G401.6 (cell line): ENCODE measurements around the gene GMDS.

Experiments used
- FAIRE-seq: peaks from 2 replicates; lab custom pipeline; 2012; peaks lifted over from hg19 to GRCh38; lab: Jason Lieb, UNC

GMDS gene

DNA sequence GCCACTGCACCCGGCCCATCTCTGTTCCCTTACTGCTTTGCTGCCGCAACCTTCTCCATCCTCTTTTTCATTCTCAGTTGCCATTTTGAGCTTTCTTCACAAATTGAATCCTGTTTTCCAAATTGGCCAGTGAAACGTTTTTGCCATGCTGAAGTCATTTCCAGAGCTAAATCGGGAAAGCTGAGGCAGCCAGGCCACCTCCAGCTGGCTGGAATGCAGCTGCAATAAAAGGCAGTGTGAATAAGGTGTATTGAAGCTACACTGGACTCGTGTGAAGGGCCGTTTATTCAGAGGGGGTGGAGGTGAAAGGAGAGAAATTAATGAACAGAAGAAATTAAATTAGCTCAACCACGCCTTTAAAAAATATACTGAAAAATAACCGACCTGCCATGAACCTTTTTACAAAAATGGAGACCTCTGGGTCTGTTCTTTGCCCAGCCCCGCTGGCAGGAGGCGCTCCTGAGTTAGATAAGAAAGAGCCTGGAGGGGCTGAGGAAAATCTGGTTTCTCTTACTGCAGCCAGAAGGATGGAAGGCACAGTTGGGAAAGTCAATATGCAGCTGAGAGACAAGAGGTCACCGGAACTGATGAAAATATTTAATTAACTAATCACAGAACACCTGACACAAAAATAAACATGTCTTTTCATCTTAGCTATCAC, 351.8 kb downstream of the GMDS start:
- no peak for FAIRE-seq

DNA sequence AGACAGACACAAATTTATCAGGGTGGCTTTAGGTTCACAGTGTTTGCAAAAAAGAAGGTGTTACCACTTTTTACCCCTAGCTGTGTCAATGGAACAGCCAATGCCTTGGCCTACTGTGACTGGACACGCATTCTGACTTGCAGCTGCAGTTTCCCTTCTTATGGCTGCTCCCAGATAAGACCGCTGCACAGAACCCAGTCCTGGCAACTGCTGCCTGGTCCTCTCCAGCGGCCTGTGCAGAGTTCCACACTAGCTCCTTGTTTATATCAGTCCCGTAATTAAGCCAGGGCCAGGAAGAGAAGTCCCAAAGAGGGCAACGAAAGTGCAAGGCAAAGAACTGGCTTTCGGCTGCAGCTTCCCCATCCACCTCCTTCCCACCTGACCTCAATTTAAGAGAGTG, 352.7 kb downstream of the GMDS start:
- no peak for FAIRE-seq

DNA sequence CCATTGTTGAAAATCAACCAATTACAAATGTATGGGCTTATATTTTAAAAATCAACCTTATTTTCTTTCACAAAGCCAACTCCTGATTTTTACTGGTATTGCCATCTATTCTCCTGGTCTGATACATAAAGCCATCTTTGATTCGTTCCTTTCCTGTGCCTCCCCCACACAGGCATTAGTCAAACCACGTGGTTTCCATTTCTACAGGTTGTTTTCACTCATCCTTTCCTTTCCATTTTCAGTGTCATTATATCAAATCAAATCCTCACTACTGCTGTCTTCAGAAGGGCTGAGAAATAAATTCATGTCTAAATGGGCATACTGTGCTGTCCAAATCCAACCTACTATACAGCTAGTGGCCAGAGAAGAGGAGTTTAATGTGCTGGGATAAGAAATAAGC, 354.4 kb downstream of the GMDS start:
- no peak for FAIRE-seq

DNA sequence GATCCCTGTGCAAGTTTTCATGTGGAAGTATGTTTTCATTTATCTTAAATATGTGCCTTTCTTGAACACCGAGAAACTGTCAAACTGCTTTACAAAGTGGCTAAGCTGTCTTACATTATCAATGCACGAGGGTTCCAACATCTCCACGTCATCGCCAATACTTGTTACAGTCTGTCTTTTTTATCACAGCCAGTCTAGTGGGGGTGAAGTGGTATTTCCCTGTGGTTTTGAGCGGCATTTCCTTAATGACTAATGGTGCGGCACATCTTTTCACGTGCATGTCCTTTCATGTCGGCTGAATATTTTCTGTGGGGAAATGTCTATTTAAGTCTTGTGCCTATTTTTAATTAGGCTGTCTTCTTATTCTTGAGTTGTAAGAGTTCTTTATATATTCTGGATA, 355.3 kb downstream of the GMDS start:
- no peak for FAIRE-seq

DNA sequence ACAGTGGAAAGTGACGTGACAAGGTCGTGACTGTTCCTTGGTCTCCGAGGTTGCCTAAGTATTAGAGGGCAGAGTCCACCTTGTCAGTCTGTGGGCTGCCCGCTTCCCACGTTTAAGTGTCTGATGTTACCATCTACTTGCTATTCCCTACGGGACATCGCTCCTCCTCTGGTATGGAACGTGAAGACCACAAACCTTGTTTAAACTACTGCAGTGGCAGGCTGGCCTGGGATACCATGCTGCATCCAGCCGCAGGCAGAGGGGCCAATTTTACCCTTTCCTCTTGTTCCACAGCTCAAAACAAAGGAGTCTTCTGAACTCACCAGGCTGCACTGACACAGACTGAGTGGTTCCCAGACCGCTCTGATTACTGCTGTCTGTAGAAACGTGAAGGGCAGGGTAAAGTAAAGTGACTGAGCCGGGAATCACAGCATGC, 359.8 kb downstream of the GMDS start:
- no peak for FAIRE-seq

DNA sequence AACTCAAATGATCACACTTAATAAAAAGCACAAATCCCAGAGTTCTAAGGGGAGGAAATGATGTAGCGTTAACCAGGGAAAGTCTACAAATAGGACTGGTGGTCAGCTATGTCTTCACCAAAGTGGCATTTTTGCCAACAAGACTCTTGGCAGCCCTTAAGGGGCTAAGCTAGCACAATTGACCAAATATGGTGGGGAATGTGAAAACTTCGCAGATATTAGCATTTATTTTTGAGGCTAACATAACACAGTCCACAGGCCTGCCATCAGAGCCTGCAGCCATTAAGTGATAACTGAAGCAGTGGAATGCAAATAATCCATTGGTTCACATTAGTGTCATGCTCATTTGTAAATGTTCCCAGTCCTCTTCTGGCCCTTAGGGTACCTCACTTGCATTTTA, 361.1 kb downstream of the GMDS start:
- no peak for FAIRE-seq

DNA sequence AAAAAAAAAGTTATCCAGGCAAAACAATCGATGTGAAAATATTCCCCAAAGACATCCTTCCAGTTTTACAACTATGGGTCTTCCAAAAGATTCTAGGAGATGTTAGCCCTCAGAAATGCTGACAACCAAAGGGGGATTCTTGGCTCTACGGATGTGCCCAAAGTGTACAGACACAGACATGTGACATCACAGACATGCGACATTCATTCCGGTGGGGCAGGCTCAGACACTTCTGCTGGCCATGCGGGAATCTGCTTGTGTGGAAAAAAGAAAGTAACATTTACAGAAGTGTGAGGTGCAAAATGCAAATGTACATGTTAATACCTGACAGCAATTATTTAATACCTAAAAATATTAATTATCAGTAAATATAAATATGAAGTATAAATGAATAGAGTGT, 367.1 kb downstream of the GMDS start:
- FAIRE-seq = no peak

DNA sequence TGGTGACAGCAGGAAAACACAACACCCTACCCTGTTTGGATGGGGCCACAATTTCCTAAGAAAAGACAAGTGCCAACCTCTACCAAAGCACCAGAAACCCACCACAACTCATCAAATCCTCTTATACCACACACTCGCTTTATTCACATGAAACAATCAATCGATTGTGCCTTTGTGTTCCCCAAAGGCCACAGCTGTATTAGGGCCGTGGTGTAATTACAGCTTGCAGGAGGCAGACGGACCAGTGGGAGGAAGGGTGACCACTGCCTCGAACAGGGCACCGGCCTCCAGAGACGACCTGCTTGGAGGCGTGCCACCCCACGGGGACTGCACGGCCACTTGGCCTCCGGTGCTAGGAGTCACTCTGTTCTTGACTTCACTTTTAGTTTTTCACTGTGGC, 371.6 kb downstream of the GMDS start:
- FAIRE-seq = no peak

DNA sequence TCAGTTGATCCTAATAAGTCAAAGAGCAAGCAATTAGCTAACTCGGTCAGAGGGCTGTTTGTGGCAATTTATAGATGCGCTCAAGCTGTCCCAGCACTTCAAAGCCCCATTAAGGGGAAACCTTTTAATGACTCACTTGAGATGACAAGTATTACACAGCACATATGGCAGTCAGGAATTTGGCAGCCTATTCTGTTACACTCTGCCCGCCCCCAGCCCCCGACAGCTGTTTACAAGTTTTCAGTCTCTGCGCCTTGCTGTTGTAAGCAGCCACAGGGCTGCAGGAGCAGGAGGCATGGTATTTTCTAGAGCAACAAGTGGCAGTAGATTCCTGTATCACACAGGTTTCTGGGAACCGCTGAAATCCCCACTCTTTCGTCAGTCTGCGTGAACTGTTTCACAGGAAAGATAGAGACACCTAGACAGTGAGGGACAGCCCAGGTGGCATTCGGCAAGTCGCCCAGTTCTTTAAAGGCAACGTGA, 372.7 kb downstream of the GMDS start:
- FAIRE-seq = no peak

DNA sequence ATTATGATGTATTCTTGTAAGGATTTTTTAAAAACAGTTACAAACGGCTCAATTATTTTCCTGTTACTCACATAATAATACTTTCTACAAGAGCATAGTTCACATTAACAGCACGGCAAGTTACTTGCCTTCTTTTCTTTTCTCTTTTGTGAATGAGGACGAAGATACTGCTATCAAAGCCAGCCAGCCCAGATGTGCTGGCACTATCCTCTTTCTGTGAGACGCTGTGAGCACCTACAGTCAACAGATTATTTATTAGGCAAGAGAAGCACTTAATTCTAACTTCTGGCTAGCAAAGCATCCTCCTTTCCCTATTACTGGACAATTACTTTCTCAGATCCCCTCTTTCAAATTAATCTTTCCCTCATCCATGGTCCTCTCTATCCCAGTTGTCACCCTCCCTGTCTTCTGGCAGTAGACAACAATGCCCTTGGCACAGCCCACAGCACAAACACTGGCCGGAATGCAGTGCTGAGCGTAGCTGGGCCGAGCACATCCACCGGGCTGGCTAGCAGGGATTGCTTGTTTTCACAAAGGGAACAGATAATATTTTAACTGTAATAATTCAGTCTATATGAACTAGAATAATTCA, 373.6 kb downstream of the GMDS start:
- FAIRE-seq = no peak

DNA sequence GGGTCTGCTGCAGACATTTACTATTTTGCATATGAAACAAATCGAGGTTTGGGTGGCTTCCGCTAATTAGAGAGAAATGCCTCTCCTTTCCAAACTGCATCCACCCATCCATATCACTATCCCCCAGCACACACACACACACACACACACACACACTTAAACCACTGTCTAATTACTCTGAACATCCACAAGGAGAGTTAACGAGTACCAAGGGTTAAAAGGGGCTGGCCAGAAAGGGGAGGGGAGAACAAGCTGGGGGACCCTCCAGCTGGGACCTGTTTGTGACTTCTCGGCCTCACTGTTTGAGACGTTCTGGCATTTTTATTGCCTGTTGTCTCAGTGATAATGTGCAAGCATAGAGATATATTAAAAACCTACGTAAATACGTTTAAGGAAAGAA, 374.5 kb downstream of the GMDS start:
- no peak for FAIRE-seq

DNA sequence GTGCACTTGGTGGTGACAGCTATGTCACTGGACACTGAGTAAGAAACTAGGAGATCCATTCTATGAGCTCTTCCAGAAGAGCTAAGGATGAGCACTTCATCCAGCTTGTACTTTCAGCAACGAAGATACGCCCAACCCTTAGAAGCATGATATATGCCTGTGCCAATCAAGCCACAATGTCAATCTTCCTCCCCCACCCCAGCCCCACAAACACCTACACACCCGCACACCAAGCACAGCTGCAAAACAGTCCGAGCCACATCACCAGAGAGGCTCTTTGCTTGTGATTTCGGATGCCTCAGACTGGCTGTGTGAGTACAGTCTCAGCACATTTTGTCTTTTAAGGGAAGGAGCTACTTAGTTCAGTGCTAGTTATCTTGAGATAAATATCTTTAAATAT, 375.2 kb downstream of the GMDS start:
- FAIRE-seq = no peak

DNA sequence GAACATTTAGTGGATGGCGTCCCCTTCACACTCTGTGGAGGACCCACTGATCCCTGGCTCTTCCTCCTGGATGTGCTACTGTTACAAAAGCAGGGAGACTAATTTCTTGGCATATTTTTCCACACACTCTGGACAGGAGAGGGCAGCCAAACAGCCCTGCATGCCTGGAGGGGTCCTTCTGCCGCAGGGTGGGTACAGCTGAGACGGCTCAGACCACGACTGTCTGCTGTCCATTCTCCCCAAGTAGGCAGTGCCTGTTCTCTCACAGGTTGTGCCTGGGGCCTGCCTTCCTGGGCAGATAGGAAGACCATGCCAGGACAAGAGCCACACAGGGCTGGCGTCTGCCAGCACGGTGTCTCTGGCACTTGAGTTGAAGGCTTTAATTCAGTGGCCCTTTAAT, 375.6 kb downstream of the GMDS start:
- FAIRE-seq = no peak

DNA sequence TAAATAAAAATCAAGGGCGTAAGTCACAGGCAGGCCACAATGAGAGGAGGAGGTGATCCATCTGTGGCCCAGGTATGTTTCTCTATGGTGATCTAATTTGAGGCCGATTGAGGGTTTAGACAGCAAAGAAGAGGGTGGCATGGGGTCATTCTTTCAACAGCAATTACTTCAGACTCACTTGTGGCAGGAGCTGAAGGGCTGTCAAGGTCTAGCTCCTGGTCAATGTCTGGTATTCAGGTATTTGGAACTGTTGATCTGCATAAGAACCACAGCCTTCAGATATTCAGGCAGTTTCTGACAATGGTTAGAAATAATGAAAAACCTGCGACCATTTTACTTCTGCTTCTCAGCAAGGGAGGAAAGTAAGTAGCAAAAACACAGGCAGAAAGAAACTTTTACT, 376.1 kb downstream of the GMDS start:
- FAIRE-seq = no peak

DNA sequence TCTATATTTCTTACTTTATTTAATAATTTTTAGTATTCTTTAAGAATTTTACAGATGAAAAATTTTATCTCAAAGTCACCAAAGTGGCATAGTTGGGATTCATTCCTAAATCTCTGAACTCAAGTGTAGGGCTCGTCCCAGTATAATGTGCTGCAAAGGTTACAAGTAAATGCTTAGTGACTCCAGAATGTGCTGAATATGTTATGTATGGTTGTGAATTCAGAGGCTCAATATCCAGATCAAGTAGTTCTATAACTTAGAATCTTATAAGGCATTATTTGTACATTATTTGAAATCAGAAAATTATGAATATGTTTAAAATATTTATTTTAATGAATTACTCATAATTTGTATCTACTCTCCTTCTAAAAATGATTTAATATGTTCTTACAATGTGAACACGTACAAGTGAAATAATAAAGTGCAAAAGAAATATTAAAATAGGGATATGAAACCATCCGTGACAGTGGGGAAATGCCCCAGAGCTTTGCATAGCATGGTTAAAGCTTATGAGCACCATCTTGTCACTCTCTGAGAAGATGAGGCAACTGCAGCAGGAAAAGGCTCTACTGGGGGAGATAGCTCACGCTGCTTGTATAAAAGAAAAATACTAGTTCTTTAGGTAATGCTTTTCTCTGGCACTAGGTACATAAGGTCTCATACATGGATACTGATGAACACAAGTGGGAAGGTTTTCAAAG, 376.7 kb downstream of the GMDS start:
- FAIRE-seq = no peak

DNA sequence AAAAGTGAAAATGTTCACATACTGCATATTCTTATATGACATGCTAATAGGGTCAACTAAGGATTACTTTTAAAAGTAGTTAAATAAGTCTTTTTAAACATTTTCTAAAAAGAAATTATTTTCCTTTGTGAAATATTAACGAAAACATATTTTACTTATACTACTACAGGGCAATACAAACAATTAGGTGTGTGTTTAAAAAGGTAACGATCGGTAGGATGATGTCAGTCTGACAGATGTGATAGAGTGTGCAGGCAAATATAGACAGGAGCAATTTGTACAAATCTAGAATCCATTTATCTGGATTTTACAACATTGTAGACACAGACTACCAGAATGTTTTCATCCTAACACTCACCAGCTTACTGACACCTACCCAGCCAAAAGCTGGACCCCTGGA, 378.2 kb downstream of the GMDS start:
- FAIRE-seq = peak; percentile 36

DNA sequence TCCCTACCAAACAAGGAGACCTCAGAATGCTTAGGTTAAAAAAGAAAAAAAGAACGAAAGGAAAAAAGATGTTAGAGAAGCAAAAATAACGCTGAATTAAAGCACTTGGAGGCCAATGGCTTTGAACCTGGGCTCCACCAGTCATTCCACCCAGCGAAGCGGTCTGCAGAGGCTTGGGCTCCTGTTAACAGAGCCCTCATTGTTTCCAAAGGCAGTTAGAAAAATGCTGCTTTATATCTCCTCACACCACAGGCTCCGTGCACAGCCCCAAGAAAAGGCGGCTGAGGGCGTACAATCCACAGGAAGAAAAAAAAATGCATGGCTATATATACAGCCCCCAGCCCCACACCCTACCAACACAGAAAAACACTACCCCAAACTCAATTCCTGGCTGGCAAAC, 379.8 kb downstream of the GMDS start:
- FAIRE-seq = no peak

DNA sequence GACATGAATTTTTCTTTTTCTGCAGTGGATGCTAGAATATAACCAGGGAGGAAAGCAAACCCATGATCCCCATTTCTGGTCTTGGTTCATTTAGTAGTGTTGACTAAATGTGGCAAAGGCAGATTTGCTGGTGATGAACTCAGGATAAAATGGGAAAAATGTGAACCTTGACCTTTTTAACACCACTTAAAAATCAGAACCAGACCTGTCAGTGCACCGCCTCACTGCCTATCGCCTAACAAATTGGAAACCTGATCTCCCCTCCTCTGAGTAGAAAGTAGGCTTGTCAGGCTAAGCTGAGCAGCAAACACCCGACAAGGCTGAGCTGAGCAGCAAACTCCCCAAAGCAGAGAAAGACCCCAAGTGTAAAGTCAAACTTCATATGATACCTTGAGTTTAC, 380.9 kb downstream of the GMDS start:
- no peak for FAIRE-seq

DNA sequence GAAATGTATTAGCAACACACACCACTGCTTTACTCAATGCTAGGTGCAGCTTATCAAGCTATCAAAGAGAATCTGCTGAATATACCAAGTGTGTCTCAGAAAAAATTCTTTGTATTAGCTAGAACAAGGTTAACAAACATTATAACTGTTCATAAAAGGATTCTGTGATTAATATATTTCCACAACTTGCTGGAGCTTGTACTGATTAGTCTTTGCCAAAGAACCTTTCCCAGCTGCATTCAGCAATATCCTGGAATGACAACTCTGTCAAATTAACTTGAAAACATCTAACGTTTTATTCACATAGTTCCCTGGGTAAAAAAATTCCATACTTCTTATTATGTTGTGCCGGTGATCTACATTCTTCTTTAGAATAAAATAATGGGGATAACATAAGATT, 383.0 kb downstream of the GMDS start:
- no peak for FAIRE-seq

DNA sequence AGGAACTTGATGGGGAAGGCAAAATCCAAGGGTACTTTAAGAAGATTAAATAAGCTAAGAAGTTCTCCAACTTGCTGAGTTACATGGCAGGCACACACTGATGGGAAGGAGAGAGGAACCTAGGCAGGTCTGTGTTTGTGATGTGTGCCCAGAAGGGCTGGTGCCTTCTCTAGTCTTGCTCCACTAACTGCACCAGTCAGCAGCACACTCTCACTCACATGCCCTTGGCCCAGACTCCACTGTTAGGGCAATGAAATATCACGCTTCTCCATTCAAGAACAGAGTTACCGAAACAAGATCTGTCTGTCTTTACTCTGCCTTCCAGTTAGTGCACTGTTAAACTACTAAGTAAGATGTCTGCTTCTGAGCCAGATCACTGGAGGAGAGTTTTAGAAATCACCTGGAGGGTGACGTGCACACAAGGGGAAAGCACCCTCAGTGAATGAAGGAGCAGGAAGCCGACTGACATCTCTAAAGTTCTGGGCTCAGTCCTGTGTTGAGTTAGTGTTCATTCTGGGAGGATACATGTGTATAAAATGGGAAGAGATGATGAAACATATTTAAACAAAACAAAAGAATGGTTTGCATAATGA, 384.6 kb downstream of the GMDS start:
- FAIRE-seq = no peak

DNA sequence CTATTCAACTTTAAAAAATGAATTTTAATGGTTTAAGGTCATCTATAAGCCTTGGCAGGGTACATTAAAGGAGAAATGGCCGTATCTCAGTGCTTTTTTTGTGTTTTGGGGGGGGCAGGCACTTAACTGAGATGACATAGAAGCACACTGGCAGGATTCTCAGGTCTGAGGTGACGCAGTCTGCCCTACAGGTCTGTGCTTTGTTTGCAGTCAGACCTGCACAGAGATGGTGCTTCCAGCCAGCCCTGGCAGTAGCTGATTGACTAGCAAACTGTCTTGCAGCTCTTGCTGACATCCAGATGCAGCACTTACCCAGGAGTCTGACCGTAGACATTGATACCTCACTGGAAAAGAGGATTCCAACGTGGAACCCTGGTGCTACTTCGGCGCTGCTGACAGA, 386.5 kb downstream of the GMDS start:
- FAIRE-seq = no peak

DNA sequence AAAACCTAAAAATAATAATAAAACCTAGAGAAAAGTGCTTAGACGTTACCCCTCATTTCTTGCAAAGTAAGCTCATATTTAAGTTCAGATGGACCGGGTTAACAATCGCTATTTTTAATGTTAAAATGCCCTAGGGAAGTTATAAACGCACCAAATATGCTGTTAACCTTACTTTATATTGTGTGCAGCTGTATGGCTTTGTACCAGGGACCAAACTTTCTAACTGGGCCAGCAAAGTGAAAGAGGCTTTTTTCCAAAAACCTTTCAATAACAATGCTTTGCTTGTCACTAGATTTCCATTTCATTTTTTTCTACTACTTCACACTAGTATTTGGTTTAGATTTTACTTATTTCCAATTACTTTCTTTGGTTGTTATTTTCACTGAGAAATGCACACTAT, 387.2 kb downstream of the GMDS start:
- no peak for FAIRE-seq

DNA sequence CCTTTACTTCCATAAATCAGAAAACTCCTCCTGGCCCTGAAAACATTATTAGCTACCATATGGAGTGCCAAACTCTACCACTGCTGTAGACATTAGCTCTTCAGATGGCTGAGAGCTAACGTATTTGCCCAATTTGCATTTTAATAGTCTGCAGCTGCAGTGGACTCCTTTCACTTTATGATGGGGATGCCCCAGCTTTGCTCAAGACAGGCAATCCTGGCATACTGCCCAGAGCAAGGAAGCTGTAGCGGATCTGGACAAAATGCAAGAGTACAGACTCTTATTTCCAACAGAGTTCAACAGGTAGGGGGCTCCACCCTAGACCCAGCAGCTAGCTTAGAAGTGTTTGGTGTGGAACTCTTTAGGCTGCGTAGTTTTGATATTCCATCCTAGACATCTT, 389.0 kb downstream of the GMDS start:
- FAIRE-seq = no peak
